ENCODE measurements around the gene ADAMTS20.

- TF ChIP-seq CTCF (IDR thresholded peaks at IDR 0.05), result no peak
- no peak for TF ChIP-seq POLR2A (IDR thresholded peaks at IDR 0.05)
Measured at GRCh38 chr12:43329375-43329774, 222.6 kb downstream of the ADAMTS20 start.

All from esophagus squamous epithelium (tissue), 4 donors.